Calu3 (cell line): Measurements from ENCODE around the gene VIPR2. TPM values are rescaled to one million over a fixed set of nuclear protein-coding genes. Genes with fewer than 3 reads are reported as not detected.

Experiments
- BruUV-seq: library from RNA; stranded (reverse); fragments of 400-500 nt; replicated peaks from 2 replicates; lab custom pipeline; 2021; lab: Mats Ljungman, UMichigan
- CTCF ChIA-PET: fragments of 300-600 bp; sonication (Branson Sonifier 250); formaldehyde crosslinking; loops from one replicate; lab custom pipeline; 2022; ENCODE audit warnings: antibody characterized with exemption; lab: Charles Lee
- DNase-seq: peaks from one replicate; pipeline ENCODE4 v3.0.0; 2022
- H3K27ac Mint-ChIP-seq: one replicate; pipeline ENCODE4 v1.8.0; 2022; ENCODE audit warnings: mixed read lengths; ENCODE audit not compliant: unreplicated experiment
- H3K27me3 Mint-ChIP-seq: one replicate; pipeline ENCODE4 v1.8.0; 2022; ENCODE audit warnings: mixed read lengths; ENCODE audit not compliant: unreplicated experiment
- H3K36me3 Mint-ChIP-seq: one replicate; pipeline ENCODE4 v1.8.0; 2022; ENCODE audit warnings: mild to moderate bottlenecking, moderate library complexity, mixed read lengths; ENCODE audit not compliant: insufficient read depth, unreplicated experiment
- H3K4me1 Mint-ChIP-seq: one replicate; pipeline ENCODE4 v1.8.0; 2022; ENCODE audit warnings: mild to moderate bottlenecking, low read depth, mixed read lengths; ENCODE audit not compliant: unreplicated experiment
- H3K4me3 Mint-ChIP-seq: one replicate; pipeline ENCODE4 v1.8.0; 2022; ENCODE audit warnings: mild to moderate bottlenecking, low read depth, moderate library complexity, mixed read lengths; ENCODE audit not compliant: unreplicated experiment
- H3K9me3 Mint-ChIP-seq: one replicate; pipeline ENCODE4 v1.8.0; 2022; ENCODE audit warnings: low read depth, mixed read lengths; ENCODE audit not compliant: unreplicated experiment
- CTCF ChIP-seq: fragments of 200-600 bp; IDR thresholded peaks from one replicate; pipeline ENCODE4 v1.8.0; 2022; ENCODE audit warnings: antibody characterized with exemption; ENCODE audit not compliant: unreplicated experiment
- intact Hi-C: fragments of 100-400 bp; cut with micrococcal nuclease; formaldehyde crosslinking; loops from one replicate; pipeline ENCODE4 v1.10.0; 2022; ENCODE audit not compliant: unreplicated experiment
- total RNA-seq: library from RNA; stranded (reverse); gene quantifications from 2 replicates; pipeline ENCODE4 v1.2.3, GENCODE V29; 2022

The VIPR2 gene
- total RNA-seq, 1 experiment from 2014 or later, result not detected

- BruUV-seq, result no TSS peak
- Mint-ChIP-seq H3K27ac (no peak overlapping the region), H3K27me3 (no peaks in the 10 kb centered on the region), H3K4me1 (no peaks in the 10 kb centered on the region), H3K9me3 (no peaks in the 10 kb centered on the region), H3K36me3 (no peaks in the 10 kb centered on the region), H3K4me3 (no peak overlapping the region)
- TF ChIP-seq CTCF, result no peak
- CTCF ChIA-PET, result no interaction called here
- DNase-seq, result no peak
- intact Hi-C loops, result no loop called here
Observed at GRCh38 chr7:159061674-159062212, 82.9 kb downstream of the VIPR2 start.

GRCh38 chr7:159061209-159061608, 83.5 kb downstream of the VIPR2 start:
- Mint-ChIP-seq H3K27ac (no peak overlapping the region), H3K9me3 (no peaks in the 10 kb centered on the region), H3K4me3 (no peak overlapping the region), H3K36me3 (no peaks in the 10 kb centered on the region), H3K27me3 (no peaks in the 10 kb centered on the region), H3K4me1 (no peaks in the 10 kb centered on the region)
- CTCF ChIA-PET, result no interaction called here
- TF ChIP-seq CTCF, result no peak
- DNase-seq, result no peak
- intact Hi-C loops, result no loop called here
- BruUV-seq, result no TSS peak

- CTCF ChIA-PET, result no interaction called here
- intact Hi-C loops, result no loop called here
- DNase-seq, result no peak
- no peak for TF ChIP-seq CTCF
- no peak overlapping the region for H3K27ac Mint-ChIP-seq
- no TSS peak for BruUV-seq
- H3K4me1 Mint-ChIP-seq, result no peaks in the 10 kb centered on the region
- no peak overlapping the region for H3K4me3 Mint-ChIP-seq
- H3K27me3 Mint-ChIP-seq, result peaks cover 7% of the 10 kb centered on the region
- H3K9me3 Mint-ChIP-seq, result peaks cover 3% of the 10 kb centered on the region
- no peaks in the 10 kb centered on the region for H3K36me3 Mint-ChIP-seq
Observed at GRCh38 chr7:159060440-159060839, 84.2 kb downstream of the VIPR2 start.

- Mint-ChIP-seq H3K9me3 (peaks cover 3% of the 10 kb centered on the region), H3K4me3 (no peak overlapping the region), H3K4me1 (no peaks in the 10 kb centered on the region), H3K27me3 (peaks cover 11% of the 10 kb centered on the region), H3K36me3 (no peaks in the 10 kb centered on the region), H3K27ac (no peak overlapping the region)
- BruUV-seq, result no TSS peak
- no peak for DNase-seq
- TF ChIP-seq CTCF, result no peak
- CTCF ChIA-PET, result no interaction called here
- intact Hi-C loops, result no loop called here
Observed at GRCh38 chr7:159059629-159060028, 85.0 kb downstream of the VIPR2 start.
